Measurements from ENCODE around the gene MXI1. TPM values are rescaled to one million over a fixed set of nuclear protein-coding genes. Genes with fewer than 3 reads are reported as not detected.

Gene MXI1
- total RNA-seq, 4 donors from 2014 or later = 32.3 to 40.0 (median 36.4) TPM

DNA sequence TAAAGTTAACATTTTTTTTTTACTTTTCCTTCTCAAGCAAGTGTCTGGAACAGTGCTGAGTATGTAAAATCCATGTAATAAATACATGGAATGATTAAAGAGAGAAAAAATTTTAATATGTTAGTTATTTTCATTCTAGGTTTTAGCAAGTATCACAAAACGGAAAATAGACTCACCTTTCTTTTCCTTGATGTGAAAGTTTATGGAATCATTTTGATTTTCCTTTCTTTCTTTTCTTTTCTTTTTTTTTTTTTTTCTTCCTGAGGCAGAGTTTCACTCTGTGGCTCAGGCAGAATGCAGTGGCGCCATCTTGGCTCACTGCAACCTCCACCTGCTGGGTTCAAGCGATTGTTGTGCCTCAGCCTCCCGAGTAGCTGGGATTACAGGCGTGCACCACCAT, 69.2 kb downstream of the MXI1 start:
- DNase-seq (ENCODE audit: low spot score) = no peak
- no peak for ATAC-seq (ENCODE audit: low FRiP score)
- TF ChIP-seq, protein P1, sequence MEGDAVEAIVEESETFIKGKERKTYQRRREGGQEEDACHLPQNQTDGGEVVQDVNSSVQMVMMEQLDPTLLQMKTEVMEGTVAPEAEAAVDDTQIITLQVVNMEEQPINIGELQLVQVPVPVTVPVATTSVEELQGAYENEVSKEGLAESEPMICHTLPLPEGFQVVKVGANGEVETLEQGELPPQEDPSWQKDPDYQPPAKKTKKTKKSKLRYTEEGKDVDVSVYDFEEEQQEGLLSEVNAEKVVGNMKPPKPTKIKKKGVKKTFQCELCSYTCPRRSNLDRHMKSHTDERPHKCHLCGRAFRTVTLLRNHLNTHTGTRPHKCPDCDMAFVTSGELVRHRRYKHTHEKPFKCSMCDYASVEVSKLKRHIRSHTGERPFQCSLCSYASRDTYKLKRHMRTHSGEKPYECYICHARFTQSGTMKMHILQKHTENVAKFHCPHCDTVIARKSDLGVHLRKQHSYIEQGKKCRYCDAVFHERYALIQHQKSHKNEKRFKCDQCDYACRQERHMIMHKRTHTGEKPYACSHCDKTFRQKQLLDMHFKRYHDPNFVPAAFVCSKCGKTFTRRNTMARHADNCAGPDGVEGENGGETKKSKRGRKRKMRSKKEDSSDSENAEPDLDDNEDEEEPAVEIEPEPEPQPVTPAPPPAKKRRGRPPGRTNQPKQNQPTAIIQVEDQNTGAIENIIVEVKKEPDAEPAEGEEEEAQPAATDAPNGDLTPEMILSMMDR (IDR thresholded peaks at IDR 0.05) = no peak

DNA sequence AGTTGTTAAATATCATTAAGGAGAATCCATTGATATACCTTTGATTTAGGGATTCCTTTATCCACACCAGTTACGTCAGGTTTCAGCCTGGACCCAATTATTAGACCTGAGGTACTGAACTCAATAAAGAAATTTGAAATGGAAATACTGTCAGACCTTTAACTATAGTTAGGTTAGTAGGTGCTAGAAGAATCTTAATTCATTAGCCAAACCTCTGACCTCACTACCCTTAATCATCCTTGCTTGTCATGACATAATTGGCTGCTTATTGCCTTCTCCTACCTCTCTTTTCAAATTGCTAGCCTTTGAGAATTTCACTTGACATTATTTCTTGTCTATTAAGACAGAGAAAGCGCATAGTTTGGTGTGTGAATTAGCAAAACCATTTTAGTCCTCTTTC, 70.2 kb downstream of the MXI1 start:
- DNase-seq (ENCODE audit: low spot score) = no peak
- TF ChIP-seq, protein P1 (IDR thresholded peaks at IDR 0.05) = no peak
- no peak for ATAC-seq (ENCODE audit: low FRiP score)

DNA sequence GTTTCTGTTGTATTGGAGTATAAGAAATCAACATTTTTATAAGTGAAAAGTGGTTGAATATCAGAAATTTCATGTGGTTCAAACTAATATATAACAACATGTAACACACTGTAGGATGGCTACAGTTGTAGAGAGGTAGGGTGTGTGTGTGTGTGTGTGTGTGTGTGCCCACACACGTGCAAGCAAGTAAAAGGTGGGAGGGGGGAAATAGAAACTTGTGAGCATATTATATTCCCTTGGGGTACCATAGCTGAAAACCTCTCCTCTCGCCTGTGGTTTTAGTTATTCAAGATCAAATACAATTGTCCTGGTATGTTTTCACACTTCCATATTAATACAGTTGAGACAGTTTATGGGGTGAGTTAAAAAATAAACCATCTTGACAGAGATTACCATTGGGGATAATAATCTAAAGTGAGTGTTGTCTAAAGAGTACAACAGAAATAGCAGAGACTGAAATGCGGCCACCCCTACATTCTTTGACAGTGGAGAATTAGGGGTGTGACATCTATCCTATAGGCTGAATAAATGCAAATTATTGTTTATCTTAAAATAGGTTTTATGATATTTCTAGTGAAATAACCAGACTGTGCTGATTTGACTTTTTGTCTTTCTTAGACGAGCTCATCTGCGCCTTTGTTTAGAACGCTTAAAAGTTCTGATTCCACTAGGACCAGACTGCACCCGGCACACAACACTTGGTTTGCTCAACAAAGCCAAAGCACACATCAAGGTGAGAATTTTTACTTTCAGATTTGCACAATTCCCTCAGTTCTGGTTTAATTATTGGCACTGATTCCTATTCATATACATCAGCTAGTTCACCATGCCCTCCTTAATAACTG, 71.4 kb downstream of the MXI1 start:
- TF ChIP-seq, protein P1 (IDR thresholded peaks at IDR 0.05) = no peak
- no peak for DNase-seq (ENCODE audit: low spot score)
- ATAC-seq (ENCODE audit: low FRiP score) = peak; percentile 14

DNA sequence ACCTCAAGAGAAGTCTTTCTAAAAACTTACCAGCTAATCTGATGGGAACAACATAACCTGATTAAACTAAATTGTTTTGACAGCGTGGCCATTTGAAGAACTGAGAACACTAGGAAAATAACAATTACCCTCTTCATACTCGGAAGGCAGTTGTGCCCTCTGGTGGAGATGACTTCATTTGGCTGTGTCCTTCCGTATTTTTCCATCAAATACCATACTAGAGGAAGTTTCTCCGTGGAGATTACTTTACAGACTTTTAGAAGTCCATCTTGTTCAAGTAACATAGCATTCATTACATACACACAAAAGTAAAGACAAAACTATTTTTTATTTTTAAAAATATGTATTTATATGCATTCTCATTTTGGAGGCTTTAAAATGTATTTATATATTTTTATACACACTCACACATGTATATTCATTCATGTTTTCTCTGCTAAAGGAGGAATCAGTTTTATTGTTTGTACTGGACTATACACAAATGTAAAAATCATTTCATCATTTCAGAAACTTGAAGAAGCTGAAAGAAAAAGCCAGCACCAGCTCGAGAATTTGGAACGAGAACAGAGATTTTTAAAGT, 72.1 kb downstream of the MXI1 start:
- TF ChIP-seq, protein P1 (IDR thresholded peaks at IDR 0.05) = peak in 1 of 3 donors; percentile 35
- DNase-seq (ENCODE audit: low spot score) = no peak
- peak; percentile 76 for ATAC-seq (ENCODE audit: low FRiP score)

DNA sequence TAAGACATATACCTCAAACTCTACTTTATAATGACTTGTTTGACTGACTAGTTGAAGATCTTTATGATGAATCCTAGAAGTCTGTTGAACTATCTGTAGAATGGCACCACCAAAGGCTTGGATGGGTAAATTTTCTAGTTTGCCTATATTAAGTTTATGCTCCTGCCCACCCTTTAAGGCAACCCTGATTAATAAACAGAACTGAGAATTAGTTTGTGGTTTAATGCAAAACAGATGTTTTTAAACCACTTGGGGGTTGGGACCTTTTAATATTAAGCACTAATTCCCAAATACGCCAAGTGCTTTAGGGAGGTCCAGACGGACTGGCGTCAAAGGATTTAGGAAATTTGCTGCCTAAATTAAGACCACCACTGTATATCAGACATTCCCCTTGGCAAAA, 76.9 kb downstream of the MXI1 start:
- DNase-seq (ENCODE audit: low spot score) (no peak), ATAC-seq (ENCODE audit: low FRiP score) (no peak)
- TF ChIP-seq, protein P1 (IDR thresholded peaks at IDR 0.05) = no peak

DNA sequence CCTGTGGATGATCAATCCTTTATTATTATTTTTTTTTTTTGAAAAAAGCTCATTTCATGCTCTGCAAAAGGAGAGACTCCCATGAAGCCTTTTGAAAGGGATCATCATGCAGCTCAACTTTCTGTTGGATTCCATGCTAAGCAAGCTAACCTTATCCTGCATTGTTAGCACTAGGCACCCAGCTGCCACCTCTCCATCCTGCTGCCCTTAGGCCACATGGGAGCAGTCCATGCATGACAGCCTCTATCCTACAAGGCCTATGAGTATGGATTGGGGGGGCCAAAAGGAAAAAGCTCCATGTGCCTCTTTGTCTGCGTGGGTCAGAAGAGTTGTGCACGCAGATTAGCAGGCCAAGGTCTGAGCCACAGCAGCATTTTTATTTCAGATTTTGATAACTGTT, 78.1 kb downstream of the MXI1 start:
- TF ChIP-seq, protein P1 (IDR thresholded peaks at IDR 0.05) = no peak
- DNase-seq (ENCODE audit: low spot score) = no peak
- ATAC-seq (ENCODE audit: low FRiP score) = no peak

DNA sequence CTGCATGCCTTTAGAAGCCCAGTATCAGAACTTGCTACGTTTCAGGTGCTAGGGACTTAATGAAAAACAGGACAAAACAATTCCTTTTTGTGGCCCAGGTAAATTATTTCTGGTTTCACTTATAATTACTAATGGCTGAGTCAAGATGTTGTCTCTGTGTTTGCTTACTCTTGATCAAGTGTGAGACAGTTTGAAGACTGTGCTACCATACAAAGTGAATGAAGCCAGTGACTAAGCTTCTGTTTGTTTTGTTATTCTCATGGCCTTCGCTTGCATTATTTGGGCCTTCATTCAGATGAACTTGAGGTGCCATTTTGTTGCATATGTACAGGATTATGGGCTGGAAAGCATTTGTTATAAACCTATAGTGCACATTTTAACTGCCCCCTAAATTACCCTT, 79.4 kb downstream of the MXI1 start:
- DNase-seq (ENCODE audit: low spot score) (no peak), ATAC-seq (ENCODE audit: low FRiP score) (no peak)
- TF ChIP-seq, protein P1 (IDR thresholded peaks at IDR 0.05) = no peak

Data from omental fat pad (tissue), 4 donors.